ENCODE results near the gene RNF2.
"Not testable (repeated sequence)": the region's sequence is repeated elsewhere in the genome, so short reads cannot be mapped to it uniquely, and the experiment has no call there.

RNF2 gene

DNA sequence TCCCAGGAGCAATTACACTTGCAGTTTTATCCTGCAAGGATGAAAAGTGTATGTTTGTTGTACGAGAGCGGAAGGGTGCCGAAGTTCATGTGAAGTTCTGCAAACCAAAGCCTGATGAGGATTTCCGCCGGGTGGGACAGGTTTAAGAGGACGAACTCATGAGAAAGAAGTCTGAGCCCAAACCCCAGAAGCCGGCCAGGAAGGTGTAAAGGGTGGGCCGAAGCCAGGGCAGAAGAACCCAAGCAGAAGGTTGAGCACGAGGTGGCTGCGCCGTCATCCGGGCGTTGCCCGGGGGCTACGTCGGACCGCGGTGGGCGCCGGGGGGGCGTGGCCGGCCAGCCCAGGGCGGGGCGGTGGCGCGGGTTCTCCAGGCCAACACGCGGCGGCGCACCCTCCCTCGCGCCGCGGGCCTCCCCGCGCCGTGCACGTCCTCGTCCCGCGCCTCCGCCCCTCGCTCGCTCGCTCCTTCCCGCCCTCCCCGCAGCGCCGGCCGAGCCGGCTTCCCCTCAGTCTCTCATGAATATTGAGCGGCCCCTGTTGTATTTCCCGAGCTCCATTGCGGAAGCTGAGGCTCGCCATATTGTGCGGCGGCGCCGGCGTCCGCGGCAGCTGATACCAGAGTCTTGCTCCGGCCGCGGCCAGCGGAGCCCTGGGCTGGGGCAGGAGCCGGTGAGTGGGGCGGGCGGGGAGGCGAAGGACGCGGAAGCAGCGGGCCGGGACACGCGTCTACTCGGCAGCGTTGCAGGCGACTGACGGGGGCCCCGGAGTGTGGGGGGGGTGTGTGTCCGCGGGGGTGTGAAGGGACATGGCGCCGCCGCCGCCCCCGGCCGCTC is at the start of gene RNF2:
Gene RNF2, plus strand, starts transcription at position 578 of the 833 bp plus-strand sequence. CDS start 41,996 bp downstream, outside the sequence.
- FAIRE-seq: no peak

- not testable (repeated sequence) for FAIRE-seq
Measured at GRCh38 chr1:184999974-185000373, 45.4 kb upstream of the RNF2 start.

DNA sequence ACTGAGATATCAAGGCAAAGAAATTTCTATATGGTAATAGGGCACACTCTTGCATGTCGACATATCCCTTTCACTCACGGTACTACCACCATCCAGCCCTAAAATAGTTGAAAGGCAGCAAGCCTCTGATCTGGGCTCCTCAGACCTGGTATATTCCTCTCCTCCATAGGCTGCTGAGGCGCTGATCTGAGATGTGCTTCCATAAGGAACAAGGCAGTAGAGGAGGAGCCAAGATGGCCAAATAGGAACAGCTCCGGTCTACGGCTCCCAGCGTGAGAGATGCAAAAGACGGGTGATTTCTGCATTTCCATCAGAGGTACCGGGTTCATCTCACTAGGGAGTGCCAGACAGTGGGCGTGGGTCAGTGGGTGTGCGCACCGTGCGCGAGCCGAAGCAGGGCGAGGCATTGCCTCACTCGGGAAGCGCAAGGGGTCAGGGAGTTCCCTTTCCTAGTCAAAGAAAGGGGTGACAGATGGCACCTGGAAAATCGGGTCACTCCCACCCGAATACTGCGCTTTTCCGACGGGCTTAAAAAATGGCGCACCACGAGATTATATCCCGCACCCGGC is 44.0 kb upstream of the RNF2 start:
- FAIRE-seq: not testable (repeated sequence)

GRCh38 chr1:185008838-185009237 is 36.5 kb upstream of the RNF2 start:
- no peak for FAIRE-seq

DNA sequence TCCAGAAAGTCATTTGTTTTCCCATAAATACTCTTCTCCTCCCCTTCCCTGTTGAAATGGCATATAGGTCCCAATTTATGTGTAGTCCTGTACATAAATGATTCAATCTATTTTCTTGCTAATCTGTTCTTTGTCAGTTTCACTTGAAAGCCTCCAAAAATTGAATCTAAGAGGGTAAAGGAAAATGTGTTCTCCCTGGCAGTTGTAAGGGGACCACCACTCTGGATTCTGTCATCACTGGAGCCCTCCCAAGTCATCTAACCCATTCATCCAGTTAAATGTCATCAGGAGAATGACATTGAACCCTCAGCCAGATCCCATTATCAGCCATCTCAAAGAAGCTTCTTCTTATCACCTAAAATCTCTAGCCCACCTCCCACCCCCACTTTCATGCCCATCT is 35.0 kb upstream of the RNF2 start:
- FAIRE-seq: no peak

DNA sequence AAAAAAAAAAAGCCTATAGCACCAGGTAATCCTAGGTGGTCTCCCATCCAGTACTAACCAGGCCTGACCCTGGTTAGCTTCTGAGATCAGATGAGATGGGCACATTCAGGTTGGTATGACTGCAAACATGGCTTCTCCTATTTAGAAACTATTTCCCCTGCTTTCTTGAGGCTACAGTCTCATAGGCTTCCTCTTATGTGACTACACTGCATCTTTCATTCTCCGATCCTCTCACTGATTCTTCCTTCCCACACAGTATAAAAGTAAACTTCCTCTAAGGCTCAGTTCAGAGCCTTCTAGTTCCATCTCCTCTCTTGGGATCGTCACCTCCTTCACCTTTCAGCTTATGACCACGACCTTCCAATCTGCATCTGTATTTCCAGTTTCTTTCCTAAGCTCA is 30.4 kb upstream of the RNF2 start:
- no peak for FAIRE-seq

DNA sequence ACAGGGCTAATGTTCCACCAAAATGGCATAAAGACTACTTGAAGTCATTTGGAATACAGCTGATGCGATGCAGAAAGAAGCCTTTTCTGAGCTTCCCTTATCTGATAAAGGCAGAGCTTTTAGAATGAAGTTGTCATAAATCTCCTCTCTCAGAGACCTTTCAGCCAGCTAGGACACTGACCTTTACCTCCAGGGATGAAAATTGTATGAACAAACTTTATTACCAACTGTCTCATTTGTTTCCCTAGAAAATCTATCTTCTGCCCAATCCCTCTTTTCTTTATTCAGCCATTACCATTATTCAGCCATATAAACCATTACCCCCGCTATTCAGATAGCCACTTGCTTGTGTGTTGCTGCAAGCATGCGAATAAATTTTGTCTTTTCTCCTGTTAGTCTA is 29.7 kb upstream of the RNF2 start:
- FAIRE-seq: no peak

DNA sequence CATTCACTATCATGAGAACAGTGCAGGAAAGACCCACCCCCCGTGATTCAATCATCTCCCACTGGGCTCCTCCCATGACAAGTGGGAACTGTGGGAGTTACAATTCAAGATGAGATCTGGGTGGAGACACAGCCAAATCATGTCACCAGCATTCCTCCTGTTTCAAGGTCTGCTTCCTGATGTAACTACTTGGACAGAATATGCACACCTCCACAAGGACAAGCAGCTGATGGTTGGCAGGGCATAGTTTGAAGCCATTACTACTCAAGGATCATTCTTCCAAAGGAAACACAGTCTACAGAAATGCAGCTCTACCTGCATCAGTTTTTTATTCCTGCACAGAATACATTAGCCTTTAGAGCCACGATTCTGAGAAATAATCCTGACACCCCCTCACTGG is 28.5 kb upstream of the RNF2 start:
- FAIRE-seq: no peak

- no peak for FAIRE-seq
Measured at GRCh38 chr1:185017338-185017737, 28.0 kb upstream of the RNF2 start.

DNA sequence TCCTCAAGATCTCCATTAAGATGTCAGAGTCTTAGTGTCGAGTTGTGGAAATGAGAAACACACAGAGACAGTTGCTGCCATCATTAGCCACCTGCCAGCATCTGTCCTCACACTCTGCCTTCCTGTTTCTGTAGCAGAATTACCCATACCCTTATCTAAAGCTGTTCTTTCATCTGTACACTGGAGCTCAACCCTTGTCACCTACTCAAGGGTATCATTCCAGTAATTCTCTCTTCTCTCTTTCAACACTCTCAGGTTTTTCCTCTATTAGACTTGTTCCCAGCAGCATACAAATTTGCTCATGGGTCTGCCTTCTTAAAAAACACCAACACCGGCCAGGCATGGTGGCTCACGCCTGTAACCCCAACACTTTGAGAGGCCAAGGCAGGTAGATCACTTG is 27.4 kb upstream of the RNF2 start:
- no peak for FAIRE-seq

DNA sequence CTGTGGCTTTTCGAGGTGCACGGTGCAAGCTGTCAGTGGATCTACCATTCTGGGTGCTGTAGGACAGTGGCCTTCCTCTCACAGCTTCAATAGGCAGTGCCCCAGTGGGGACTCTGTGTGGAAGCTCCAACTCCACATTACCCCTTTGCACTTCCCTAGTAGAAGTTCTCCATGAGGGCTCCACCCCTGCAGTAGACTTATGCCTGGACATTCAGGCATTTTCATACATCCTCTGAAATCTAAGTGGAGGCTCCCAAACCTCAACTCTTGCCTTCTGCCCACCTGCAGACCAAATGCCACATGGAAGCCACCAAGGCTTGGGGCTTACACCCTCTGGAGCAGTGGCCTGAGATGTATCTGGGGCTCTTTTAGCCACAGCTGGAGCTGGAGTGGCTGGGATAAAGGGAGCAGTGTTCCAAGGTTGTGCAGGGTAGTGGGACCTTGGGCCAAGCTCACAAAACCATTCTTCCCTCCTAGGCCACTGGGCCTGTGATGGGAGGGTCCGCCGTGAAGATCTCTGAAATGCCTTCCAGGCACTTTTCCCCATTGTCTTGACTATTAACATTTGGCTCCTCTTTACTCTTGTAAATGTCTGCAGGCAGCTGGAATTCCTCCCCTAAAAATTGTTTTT is 18.0 kb upstream of the RNF2 start:
- no peak for FAIRE-seq

DNA sequence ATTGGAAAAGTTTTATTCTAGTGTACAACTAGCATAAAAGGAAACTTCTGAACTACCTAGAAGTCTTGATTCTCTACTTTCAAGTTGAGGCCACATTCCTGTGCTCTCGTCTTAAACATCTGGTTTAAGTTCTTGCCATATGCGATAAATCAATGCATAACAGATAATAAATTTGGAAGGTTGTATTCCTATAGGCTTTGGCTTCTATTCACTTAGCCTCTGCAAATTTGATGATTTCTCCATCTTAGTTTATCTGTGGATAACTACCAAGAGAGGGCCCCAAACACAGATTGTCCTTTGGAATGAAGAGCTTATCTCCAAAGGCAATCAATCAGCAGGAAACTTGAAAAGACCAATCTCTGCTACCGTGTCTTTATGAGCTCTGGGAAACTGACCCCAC is 11.7 kb upstream of the RNF2 start:
- no peak for FAIRE-seq

- FAIRE-seq: no peak
Measured at GRCh38 chr1:185035258-185035657, 10.1 kb upstream of the RNF2 start.

GRCh38 chr1:185038813-185039376 is 6.5 kb upstream of the RNF2 start:
- FAIRE-seq: no peak

DNA sequence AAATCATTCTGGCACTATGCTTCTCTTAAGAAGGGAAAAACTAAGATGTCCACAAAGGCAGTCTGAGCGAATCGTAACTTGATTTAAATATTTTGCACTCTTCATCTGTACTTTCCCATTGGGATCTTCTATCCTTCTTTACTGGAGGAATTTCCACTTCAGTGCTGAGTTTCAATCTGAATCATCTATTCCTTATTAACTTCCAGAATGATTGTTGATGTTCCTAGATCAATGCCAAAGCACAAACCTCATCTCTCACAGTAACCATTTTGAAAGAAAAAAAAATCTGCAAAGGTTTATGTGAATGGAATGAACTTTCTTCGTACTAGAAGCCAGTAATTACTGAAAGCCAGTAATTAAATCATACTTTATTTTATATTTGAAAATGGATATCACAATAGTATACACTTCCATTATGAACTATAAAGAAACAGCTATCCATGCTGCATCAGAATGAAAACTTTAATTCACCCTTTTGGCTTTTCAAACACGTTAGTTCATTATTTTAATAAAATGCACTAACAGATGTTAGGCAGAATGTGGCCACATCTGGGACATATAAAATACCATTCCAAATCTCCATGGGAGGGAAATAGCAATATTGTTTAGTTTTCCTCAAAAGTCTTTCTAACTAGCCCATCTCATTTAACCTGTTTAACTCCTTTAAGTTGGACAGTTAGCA is 5.5 kb upstream of the RNF2 start:
- no peak for FAIRE-seq

- no peak for FAIRE-seq
Measured at GRCh38 chr1:185040408-185040735, 5.0 kb upstream of the RNF2 start.

- FAIRE-seq: no peak
Measured at GRCh38 chr1:185041742-185042141, 3.6 kb upstream of the RNF2 start.

- FAIRE-seq: no peak
Measured at GRCh38 chr1:185042737-185043136, 2.6 kb upstream of the RNF2 start.

GRCh38 chr1:185044387-185044786 is 971 bp upstream of the RNF2 start:
- FAIRE-seq: no peak

DNA sequence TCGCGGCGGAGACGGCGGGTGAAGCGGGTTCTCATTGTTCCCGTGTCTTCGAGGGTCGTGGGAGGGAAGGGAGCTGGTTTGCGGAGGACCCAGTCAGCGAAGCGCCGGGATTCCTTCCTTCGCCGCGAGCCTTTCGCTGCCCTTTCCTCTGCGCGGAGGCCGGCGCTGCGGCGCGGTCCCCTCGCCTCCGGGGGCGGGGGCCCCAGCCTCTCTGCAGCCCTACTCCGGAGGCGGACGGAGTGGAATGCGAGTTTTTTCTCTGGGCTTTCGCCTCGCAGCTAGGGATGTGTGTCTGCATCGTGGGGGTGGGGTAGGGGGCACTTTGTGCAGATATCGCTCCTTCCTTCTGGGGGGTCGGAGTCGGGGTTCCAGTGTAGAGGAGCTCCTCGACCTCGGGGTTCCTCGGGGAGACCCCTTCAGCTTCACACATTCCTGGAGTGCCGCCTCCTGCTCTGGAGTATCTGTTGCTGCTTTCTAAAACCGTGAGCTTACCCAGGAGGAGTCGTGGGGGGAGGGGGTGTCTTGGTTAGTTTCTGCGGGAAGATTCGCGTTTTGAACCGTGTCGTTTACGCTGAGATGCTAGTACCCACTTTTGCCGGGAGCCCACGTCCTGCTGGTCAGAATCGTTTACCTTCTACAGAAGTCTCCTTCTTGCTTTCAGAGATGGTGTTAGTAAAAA is 595 bp downstream of the RNF2 start:
- no peak for FAIRE-seq

DNA sequence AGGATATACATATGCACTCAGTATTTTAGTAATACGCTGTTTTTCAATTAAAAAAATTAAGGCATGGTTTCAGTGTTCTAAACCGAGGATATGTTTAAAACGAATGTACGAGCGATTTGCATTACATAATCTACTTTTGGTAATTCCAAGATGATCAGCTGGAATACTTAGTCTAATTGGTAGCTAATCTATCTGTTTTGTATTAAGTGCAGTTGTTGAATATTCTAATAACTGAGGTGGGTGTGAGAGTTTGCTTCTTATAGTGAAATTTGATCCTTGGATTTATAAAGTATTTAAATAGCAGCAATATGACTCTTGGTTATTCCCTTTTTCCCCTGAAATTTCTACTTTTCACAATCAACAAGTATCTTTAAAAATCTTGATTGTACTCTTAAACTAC is 1.3 kb downstream of the RNF2 start:
- FAIRE-seq: no peak

- FAIRE-seq: no peak
Measured at GRCh38 chr1:185049670-185050069, 4.3 kb downstream of the RNF2 start.
